Hepatocyte (in vitro differentiated cells): ENCODE data around the gene FREM1.

Source experiments
- EZH2 ChIP-seq: fragments of 200-600 bp; sonication (generic); IDR thresholded peaks from 2 replicates; pipeline ENCODE4 v1.6.1; 2016; ENCODE audit warnings: antibody characterized with exemption, mild to moderate bottlenecking, borderline replicate concordance
- EZH2phosphoT487 ChIP-seq: fragments of 200-600 bp; sonication (generic); IDR thresholded peaks from one replicate; pipeline ENCODE4 v1.6.1; 2018; ENCODE audit warnings: antibody characterized with exemption, mild to moderate bottlenecking, low read depth, moderate library complexity; ENCODE audit not compliant: unreplicated experiment, severe bottlenecking
- TF ChIP-seq, protein P1 (sequence below): fragments of 200-600 bp; sonication (generic); IDR thresholded peaks from 2 replicates; pipeline ENCODE4 v1.5.1; 2016; ENCODE audit warnings: antibody characterized with exemption, mild to moderate bottlenecking; ENCODE audit not compliant: poor library complexity

DNA sequence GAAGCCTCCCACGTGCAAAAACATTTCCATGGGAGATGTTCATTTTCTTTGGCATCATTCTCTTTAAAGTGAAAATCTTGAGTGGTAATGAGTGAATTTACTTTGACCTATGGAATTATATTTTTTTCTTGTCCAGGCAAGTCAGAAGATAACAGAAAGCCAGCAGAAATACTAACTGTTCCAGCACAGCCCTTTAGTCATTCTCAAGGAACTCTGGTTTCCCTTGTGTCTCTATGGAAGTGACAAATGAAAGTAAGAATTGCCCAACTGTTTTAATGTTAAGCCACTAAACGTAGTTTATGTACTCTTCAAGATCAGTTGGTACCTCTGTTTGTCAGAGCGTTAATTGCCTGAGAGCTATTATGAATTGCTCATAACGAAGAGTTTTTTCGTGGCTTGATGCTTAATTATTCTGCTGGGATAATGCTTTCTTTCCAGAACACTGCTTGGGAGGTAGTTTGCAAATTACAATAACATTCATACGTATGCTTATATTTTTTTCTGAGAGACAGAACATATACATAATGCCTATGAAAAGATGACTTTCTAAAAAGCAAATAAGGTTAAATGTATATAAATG lies 103.2 kb downstream of the FREM1 start:
- TF ChIP-seq, protein P1, sequence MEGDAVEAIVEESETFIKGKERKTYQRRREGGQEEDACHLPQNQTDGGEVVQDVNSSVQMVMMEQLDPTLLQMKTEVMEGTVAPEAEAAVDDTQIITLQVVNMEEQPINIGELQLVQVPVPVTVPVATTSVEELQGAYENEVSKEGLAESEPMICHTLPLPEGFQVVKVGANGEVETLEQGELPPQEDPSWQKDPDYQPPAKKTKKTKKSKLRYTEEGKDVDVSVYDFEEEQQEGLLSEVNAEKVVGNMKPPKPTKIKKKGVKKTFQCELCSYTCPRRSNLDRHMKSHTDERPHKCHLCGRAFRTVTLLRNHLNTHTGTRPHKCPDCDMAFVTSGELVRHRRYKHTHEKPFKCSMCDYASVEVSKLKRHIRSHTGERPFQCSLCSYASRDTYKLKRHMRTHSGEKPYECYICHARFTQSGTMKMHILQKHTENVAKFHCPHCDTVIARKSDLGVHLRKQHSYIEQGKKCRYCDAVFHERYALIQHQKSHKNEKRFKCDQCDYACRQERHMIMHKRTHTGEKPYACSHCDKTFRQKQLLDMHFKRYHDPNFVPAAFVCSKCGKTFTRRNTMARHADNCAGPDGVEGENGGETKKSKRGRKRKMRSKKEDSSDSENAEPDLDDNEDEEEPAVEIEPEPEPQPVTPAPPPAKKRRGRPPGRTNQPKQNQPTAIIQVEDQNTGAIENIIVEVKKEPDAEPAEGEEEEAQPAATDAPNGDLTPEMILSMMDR = no peak
- TF ChIP-seq EZH2phosphoT487 (no peak), EZH2 (no peak)
